Fibroblast of lung (primary cell): ENCODE measurements around the gene SERPINB2.

Source experiments
- CTCF ChIP-seq, 2 donors: IDR thresholded peaks in 1 of 2; conservative IDR thresholded peaks in 1 of 2; 1 replicate in 1 of 2; 2 replicates in 1 of 2; pipeline ENCODE4 v1.5.1; 2011 to 2012; ENCODE audit warnings: low read length in 2 of 2, control low read depth in 1 of 2, inconsistent platforms in 1 of 2, low read depth in 1 of 2, mild to moderate bottlenecking in 1 of 2
- EZH2 ChIP-seq: IDR thresholded peaks from 2 replicates; pipeline ENCODE4 v1.5.1; 2012; ENCODE audit warnings: low read length, control low read depth, mild to moderate bottlenecking; ENCODE audit errors: missing control alignments

- TF ChIP-seq CTCF (conservative IDR thresholded peaks at IDR 0.05 in 1 of 2, IDR thresholded peaks at IDR 0.05 in 1 of 2; ENCODE audit: low read depth in 1 of 2, low read length in 2 of 2) (no peak), EZH2 (no peak)
Observed at GRCh38 chr18:63843008-63843407, 44.5 kb upstream of the SERPINB2 start.
